ENCODE measurements around the gene S100PBP. TPM values are rescaled to one million over a fixed set of nuclear protein-coding genes. Genes with fewer than 3 reads are reported as not detected.

The S100PBP gene
- total RNA-seq = 12.5 and 17.1 TPM in 2 replicates

DNA sequence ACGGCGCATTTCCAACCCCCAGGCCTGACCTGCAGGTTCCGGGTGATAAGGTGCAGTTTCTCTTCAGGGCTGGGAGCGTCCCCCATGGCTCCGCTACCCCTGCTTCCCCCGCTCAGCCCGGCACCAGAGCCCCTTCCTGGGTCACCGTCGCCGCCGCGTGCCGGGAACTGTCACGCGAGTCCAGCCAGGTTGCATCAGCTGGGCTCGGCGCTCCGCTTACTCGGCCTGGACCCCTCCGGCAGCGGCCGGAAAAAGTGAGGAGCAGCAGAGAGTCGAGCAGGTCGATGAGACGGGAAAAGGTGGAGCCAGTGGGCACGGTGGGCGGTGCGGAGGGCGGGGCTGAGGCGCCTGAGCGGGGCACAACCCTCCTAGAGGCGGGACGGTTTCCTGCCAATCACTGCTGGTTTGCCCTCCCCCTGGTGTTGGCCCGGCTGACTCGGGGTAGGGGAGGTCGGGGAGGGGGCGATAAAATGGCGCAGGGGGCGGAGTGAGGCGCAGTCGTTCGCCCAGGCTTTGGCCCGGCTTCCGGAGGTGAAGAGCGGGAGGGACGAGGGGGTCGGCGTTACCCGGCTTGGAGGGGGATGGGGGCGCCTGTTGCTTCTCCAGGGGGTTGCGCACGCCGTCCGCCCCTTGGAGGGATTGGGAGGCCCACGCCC lies at the start of gene S100PBP, which contains the start of gene YARS1:
S100PBP (plus strand) TSS at position 495 of the 656 bp plus-strand sequence. CDS start 8,447 bp downstream, outside the sequence.
YARS1 (minus strand) TSS at position 200 of the 656 bp plus-strand sequence; CDS start at position 86, 114 bp downstream.

DNA sequence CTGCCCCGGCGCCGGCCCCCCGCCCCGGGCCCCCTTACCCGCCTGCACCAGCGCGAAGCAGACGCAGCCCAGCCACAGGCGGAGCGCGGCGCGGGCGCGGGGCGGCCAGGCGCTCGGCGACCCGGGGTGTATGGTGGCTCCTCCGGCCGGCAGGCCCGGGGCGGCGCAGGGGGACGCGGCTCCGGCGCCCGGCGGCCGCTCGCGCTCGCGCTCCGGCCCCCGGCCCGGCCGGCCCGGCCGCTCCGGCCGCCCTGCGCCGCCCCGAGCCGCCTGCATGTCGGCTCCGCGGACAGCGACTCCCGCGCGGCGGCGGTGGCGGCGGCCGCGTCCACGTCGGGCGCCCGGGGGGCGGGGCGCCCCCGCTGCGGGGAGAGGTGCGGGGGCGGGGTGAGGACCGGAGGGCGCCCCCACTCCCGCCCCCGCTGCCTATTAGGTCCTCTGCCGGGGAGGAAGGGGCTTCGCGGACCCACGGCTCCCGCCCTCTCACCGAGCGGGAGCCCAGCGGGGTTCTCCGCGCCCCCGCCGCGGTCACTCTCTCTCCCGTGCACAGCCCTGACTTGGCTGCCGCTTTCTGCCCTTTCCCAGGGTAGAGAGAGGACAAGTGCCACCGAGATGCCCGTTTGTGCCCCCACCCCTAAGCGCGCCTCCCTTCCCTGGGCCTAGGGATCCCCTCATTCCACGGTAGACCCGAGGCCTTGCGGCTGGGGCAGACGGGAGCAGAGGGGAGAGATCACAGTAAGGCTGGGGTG lies 53.3 kb downstream of the S100PBP start, which contains the start of gene FNDC5:
FNDC5 (minus strand) TSS at position 298 of the 749 bp plus-strand sequence.

DNA sequence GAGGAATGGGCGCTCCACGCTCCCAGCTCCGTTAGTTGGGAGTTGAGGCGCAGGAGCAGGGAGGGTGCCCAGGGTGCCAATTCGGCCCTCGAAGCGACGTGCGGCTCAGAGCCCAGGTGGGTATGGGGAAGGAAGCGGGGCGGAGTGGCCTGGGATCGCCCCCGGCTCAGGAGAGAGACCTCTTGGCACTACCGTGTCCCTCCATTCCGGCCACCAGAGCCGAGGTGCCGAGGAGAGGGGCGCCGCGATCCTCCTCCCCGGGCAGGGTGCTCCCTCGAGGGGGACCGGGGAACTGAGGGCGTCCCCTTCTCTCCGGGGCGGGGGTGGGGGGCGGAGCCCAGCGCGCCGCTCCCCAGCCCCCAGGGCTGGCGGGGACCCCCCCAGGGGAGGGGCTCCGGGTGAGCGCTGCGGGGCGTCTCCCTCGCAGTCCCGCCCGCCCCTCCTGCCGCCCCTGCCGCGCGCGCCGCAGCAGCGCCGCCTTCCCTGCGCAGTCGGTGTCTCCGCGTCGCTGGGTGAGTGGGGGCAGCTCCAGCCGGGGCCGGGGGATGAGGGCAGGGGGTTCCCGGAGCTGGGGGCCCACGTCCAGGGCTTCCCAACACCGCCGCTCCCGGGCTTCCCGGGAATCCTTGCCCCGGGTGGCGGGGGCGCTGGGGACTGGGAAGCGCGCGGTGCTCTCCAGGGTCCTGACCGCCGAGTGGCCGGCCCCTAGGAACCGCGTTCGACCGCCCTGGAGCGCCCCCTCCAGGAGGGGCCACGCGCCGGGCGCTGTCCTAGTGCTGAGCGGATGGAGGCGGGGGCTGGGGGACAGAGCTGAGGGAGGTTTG lies 68.8 kb downstream of the S100PBP start, which contains the start of gene HPCA:
HPCA (plus strand) TSS at position 488 of the 824 bp plus-strand sequence. CDS start 2,408 bp downstream, outside the sequence.

DNA sequence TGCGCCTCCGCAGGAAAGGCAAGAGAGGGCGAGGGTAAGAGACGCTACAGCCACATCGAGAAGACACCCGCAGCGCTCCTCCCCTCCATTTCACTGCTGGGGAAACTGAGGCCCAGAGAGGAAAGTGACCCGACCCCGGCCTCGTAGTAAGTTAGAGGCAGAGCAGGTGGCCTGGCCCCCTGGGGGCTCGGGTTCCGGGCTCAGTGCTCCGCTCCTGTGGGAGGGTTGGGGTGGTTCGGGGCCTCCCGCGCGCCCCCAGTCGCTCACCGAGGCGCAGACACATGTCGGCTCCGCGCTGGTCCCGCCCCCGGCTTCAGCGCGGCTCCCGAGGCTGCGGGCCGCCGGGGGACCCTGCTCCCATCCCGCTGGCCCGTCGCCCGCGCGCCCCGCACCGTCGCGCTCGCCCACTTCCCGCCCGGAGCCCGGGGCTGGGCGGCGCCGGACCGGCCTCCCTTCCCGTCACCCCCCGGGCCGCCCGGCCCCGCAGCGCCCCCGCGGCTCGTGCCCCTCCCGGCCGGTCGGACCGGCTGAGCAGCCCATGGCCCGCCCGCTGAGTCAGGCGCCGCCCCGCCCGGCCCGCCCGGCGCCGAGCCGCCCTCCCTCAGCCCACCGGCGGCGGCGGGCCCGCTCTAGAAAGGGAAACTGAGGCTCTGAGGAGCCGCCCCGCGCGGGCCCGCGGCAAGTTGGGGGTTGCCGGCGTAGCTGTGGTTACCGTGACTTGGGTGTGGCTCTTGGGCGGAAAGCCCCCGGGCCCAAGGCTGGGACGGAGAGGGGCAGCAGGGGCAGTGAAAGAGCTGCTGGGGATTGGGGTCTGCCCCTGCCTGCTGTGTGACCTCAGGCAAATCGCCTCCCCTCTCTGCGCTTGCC lies 83.7 kb downstream of the S100PBP start, which contains the start of gene TMEM54:
TMEM54 (minus strand) TSS at position 434 of the 867 bp plus-strand sequence; CDS start at position 283, 151 bp downstream.

Other genes starting within 250 kb of the S100PBP start
- 27.7 and 27.8 TPM in 2 replicates for gene ZBTB8OS, start 167.1 kb upstream of the S100PBP start, total RNA-seq
- gene RBBP4, start 166.4 kb upstream of the S100PBP start, total RNA-seq = 122 and 151 TPM in 2 replicates
- 10.6 and 15.8 TPM in 2 replicates for gene SYNC, start 114.9 kb upstream of the S100PBP start, total RNA-seq
- gene YARS1, start 295 bp upstream of the S100PBP start, total RNA-seq = 157 and 161 TPM in 2 replicates
- under 0.01 and 0.17 TPM in 2 replicates for gene FNDC5, start 53.3 kb downstream of the S100PBP start, total RNA-seq
- 0.15 TPM in 1 of 2 replicates, not detected in the other for gene HPCA, start 68.8 kb downstream of the S100PBP start, total RNA-seq
- 52.2 and 57.3 TPM in 2 replicates for gene TMEM54, start 83.7 kb downstream of the S100PBP start, total RNA-seq
- gene RNF19B, start 147.2 kb downstream of the S100PBP start, total RNA-seq = 8.7 and 8.9 TPM in 2 replicates
- gene AK2, start 219.2 kb downstream of the S100PBP start, total RNA-seq = 155 and 181 TPM in 2 replicates

Data from bronchus fibroblast of lung (primary cell).